A673 (cell line): ENCODE data around the gene AAGAB. TPM values are rescaled to one million over a fixed set of nuclear protein-coding genes. Genes with fewer than 3 reads are reported as not detected.

Experiments
- BruUV-seq: library from RNA; stranded (reverse); fragments of 400-500 nt; replicated peaks from 2 replicates; lab custom pipeline; 2021; lab: Mats Ljungman, UMichigan
- CTCF ChIA-PET: fragments of 300-600 bp; sonication (Branson Sonifier 250); formaldehyde crosslinking; loops from one replicate; lab custom pipeline; 2022; ENCODE audit warnings: antibody characterized with exemption; lab: Charles Lee
- POLR2A ChIA-PET: fragments of 300-600 bp; sonication (Branson Sonifier 250); formaldehyde crosslinking; loops from one replicate; lab custom pipeline; 2022; ENCODE audit warnings: antibody characterized with exemption; ENCODE audit not compliant: low non-redundant PET; lab: Charles Lee
- DNase-seq: peaks from one replicate; pipeline ENCODE4 v3.0.0-alpha.2; 2015; ENCODE audit warnings: low spot score
- H3K27ac ChIP-seq: fragments of 200-600 bp; sonication (generic); 2 replicates; pipeline ENCODE4 v1.5.1; 2016; ENCODE audit warnings: mixed run types, low read depth, mild to moderate bottlenecking, mixed read lengths, antibody characterized with exemption, low read length; ENCODE audit not compliant: poor library complexity, severe bottlenecking
- H3K27me3 ChIP-seq: fragments of 200-600 bp; sonication (generic); replicated peaks from 2 replicates; pipeline ENCODE4 v1.6.1; 2017; ENCODE audit warnings: mixed run types, low read depth, mild to moderate bottlenecking, mixed read lengths, antibody characterized with exemption, low read length; ENCODE audit not compliant: insufficient read depth, poor library complexity
- H3K36me3 ChIP-seq: fragments of 200-600 bp; sonication (generic); 2 replicates; pipeline ENCODE4 v1.6.1; 2016; ENCODE audit warnings: mixed run types, mild to moderate bottlenecking, mixed read lengths, antibody characterized with exemption, low read length; ENCODE audit not compliant: insufficient read depth, poor library complexity, severe bottlenecking
- H3K4me1 ChIP-seq: fragments of 200-600 bp; sonication (generic); 2 replicates; pipeline ENCODE4 v1.6.1; 2017; ENCODE audit warnings: mixed run types, mild to moderate bottlenecking, mixed read lengths, antibody characterized with exemption, low read length; ENCODE audit not compliant: insufficient read depth, poor library complexity, severe bottlenecking
- H3K4me3 ChIP-seq: fragments of 200-600 bp; sonication (generic); 2 replicates; pipeline ENCODE4 v1.5.1; 2016; ENCODE audit warnings: low read depth, mixed run types, mild to moderate bottlenecking, mixed read lengths, low read length; ENCODE audit not compliant: poor library complexity, severe bottlenecking
- H3K9me3 ChIP-seq: fragments of 200-600 bp; sonication (generic); 2 replicates; pipeline ENCODE4 v1.6.1; 2016; ENCODE audit warnings: mixed run types, low read depth, mild to moderate bottlenecking, mixed read lengths, antibody characterized with exemption, low read length; ENCODE audit not compliant: poor library complexity, severe bottlenecking
- EZH2 ChIP-seq: fragments of 200-600 bp; sonication (generic); IDR thresholded peaks from 2 replicates; pipeline ENCODE4 v1.6.1; 2017; ENCODE audit warnings: borderline replicate concordance, low read depth, mild to moderate bottlenecking, mixed read lengths, antibody characterized with exemption, low read length; ENCODE audit not compliant: poor library complexity, severe bottlenecking
- intact Hi-C: fragments of 100-400 bp; cut with micrococcal nuclease; formaldehyde crosslinking; loops from one replicate; pipeline ENCODE4 v1.10.0; 2022; ENCODE audit not compliant: unreplicated experiment
- total RNA-seq: library from RNA; stranded (reverse); gene quantifications from 2 replicates; pipeline ENCODE4 v1.2.3, GENCODE V29; 2021
- TF ChIP-seq, protein P1 (sequence below): fragments of 300-800, 200-600 bp; sonication (generic); conservative IDR thresholded peaks from 2 replicates; pipeline ENCODE4 v1.5.1; 2017; ENCODE audit warnings: low read depth, mild to moderate bottlenecking, antibody characterized with exemption, low read length, moderate library complexity, mixed read lengths

Gene AAGAB
- total RNA-seq, 1 experiment from 2014 or later = 54.8 TPM

DNA sequence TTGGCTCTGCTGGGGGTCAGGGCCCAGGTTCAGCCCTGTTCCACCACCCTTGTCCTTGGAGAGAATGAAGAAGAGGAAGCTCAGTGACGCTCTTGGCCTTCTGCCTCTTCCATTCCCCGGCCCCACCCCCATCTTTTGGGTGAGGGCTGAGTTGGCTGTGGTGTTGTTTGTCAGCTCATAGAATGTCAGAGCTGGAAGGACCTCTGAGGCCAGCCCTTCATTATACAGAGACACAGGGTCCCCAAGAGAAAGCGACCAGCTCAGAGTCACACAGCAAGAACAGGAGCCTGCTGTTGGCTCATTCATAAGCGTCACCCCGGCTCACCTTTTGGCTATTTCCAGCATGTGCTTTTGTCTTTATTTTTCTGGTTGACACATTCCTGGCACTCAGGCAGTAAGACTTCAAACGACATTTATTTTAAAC lies 68.2 kb downstream of the AAGAB start:
- Histone ChIP-seq H3K36me3 (peaks cover 25% of the 10 kb centered on the region), H3K27ac (no peak overlapping the region)
- CTCF ChIA-PET = interaction anchor here (0.6 to 0.7 kb wide), 2 partner anchors 20 to 239 kb away, joined by 3 to 5 read pairs; no protein-coding TSS in a partner anchor

GRCh38 chr15:67185621-67186225 lies 68.7 kb downstream of the AAGAB start:
- no peak for DNase-seq
- intact Hi-C loops = loop anchor here (10.0 kb wide), 1 partner anchor 221 kb away; no protein-coding TSS in a partner anchor
- BruUV-seq = no TSS peak
- ChIA-PET CTCF (interaction anchor here (0.6 to 0.7 kb wide), 3 partner anchors 19 to 240 kb away, joined by 3 to 5 read pairs (median 4); no protein-coding TSS in a partner anchor), POLR2A (no interaction called here)
- peaks cover 28% of the 10 kb centered on the region for H3K4me1 ChIP-seq
- H3K36me3 ChIP-seq = peaks cover 24% of the 10 kb centered on the region
- no peak overlapping the region for H3K27ac ChIP-seq
- no peaks in the 10 kb centered on the region for H3K9me3 ChIP-seq
- H3K4me3 ChIP-seq = no peak overlapping the region
- TF ChIP-seq EZH2 = no peak
- TF ChIP-seq, protein P1, sequence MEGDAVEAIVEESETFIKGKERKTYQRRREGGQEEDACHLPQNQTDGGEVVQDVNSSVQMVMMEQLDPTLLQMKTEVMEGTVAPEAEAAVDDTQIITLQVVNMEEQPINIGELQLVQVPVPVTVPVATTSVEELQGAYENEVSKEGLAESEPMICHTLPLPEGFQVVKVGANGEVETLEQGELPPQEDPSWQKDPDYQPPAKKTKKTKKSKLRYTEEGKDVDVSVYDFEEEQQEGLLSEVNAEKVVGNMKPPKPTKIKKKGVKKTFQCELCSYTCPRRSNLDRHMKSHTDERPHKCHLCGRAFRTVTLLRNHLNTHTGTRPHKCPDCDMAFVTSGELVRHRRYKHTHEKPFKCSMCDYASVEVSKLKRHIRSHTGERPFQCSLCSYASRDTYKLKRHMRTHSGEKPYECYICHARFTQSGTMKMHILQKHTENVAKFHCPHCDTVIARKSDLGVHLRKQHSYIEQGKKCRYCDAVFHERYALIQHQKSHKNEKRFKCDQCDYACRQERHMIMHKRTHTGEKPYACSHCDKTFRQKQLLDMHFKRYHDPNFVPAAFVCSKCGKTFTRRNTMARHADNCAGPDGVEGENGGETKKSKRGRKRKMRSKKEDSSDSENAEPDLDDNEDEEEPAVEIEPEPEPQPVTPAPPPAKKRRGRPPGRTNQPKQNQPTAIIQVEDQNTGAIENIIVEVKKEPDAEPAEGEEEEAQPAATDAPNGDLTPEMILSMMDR = no peak
- H3K27me3 ChIP-seq = no peaks in the 10 kb centered on the region

More for the DNA sequence above, 68.2 kb downstream of the AAGAB start:
- Histone ChIP-seq H3K27me3 (no peaks in the 10 kb centered on the region), H3K4me1 (peaks cover 28% of the 10 kb centered on the region), H3K4me3 (no peak overlapping the region), H3K9me3 (no peaks in the 10 kb centered on the region)
- BruUV-seq = no TSS peak
- POLR2A ChIA-PET = no interaction called here
- TF ChIP-seq, protein P1 = no peak
- no peak for TF ChIP-seq EZH2
- no peak for DNase-seq
- intact Hi-C loops = loop anchor here (10.0 kb wide), 1 partner anchor 221 kb away; no protein-coding TSS in a partner anchor

DNA sequence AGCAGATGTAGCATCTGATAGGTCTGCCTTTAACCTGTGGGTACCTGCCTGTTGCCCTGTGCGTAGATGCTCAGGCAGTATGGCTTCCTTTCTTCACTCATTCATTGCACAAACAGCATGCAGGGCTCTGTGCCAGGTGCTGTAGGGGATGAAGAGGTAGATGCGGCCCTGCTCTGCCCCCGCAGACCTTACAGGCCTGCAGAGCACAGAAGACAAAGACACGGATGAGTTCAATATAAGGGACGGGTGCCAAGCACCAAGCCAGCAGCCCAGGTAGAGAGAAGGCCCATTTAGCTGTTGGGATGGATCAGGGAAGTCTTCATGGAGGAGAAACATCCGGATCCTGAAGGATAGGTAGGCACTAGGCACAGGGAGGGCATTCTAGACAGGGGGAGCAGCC lies 69.4 kb downstream of the AAGAB start:
- ChIA-PET POLR2A (no interaction called here), CTCF (interaction anchor here (0.6 kb wide), 1 partner anchor 197 kb away, joined by 4 read pairs; no protein-coding TSS in a partner anchor)
- intact Hi-C loops = loop anchor here (10.0 kb wide), 1 partner anchor 220 kb away; no protein-coding TSS in a partner anchor
- Histone ChIP-seq H3K9me3 (no peaks in the 10 kb centered on the region), H3K36me3 (peaks cover 18% of the 10 kb centered on the region), H3K27ac (no peak overlapping the region), H3K27me3 (no peaks in the 10 kb centered on the region), H3K4me3 (no peak overlapping the region), H3K4me1 (peaks cover 28% of the 10 kb centered on the region)
- DNase-seq = no peak
- no peak for TF ChIP-seq EZH2
- TF ChIP-seq, protein P1 = no peak
- no TSS peak for BruUV-seq
